ENCODE measurements around the gene VPS35. TPM values are rescaled to one million over a fixed set of nuclear protein-coding genes. Genes with fewer than 3 reads are reported as not detected.

VPS35 gene
- total and polyA plus RNA-seq, 10 of the 15 experiments (the other 5 are each of a cell fraction or from before 2014, with no cell fraction given) = 28.5 to 125 (median 60.6) TPM

DNA sequence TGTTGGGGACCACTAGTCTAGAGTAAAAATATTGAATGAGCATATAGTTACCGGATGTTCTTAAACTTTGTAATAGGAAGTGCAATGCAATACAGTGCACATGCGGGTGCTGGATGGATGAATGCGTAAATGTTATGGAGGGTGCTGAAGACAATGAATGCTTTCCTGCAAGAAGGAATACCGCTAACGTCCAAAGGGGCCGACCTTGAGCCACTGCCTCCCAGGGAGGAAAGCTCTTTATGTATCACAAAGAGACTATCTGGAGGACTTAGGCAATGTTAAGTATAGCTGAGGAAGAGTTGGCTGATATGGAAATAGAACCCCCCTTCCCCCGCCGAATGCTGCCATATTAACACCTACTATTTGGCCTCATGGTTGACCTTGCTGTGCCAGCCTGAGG lies 40.3 kb downstream of the VPS35 start (continued):
- TF ChIP-seq, protein P1, sequence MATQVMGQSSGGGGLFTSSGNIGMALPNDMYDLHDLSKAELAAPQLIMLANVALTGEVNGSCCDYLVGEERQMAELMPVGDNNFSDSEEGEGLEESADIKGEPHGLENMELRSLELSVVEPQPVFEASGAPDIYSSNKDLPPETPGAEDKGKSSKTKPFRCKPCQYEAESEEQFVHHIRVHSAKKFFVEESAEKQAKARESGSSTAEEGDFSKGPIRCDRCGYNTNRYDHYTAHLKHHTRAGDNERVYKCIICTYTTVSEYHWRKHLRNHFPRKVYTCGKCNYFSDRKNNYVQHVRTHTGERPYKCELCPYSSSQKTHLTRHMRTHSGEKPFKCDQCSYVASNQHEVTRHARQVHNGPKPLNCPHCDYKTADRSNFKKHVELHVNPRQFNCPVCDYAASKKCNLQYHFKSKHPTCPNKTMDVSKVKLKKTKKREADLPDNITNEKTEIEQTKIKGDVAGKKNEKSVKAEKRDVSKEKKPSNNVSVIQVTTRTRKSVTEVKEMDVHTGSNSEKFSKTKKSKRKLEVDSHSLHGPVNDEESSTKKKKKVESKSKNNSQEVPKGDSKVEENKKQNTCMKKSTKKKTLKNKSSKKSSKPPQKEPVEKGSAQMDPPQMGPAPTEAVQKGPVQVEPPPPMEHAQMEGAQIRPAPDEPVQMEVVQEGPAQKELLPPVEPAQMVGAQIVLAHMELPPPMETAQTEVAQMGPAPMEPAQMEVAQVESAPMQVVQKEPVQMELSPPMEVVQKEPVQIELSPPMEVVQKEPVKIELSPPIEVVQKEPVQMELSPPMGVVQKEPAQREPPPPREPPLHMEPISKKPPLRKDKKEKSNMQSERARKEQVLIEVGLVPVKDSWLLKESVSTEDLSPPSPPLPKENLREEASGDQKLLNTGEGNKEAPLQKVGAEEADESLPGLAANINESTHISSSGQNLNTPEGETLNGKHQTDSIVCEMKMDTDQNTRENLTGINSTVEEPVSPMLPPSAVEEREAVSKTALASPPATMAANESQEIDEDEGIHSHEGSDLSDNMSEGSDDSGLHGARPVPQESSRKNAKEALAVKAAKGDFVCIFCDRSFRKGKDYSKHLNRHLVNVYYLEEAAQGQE (IDR thresholded peaks at IDR 0.05; ENCODE audit: low read depth, low read length) = no peak
- TF ChIP-seq EGR1 (IDR thresholded peaks at IDR 0.05; ENCODE audit: borderline replicate concordance in 1 of 2, low read depth in 2 of 2, low read length in 2 of 2) = no peak
- no peak for TF ChIP-seq DPF2 (IDR thresholded peaks at IDR 0.05)
- TF ChIP-seq POLR2A (IDR thresholded peaks at IDR 0.05; ENCODE audit: low read depth, low read length) = no peak
- TF ChIP-seq, protein P2, sequence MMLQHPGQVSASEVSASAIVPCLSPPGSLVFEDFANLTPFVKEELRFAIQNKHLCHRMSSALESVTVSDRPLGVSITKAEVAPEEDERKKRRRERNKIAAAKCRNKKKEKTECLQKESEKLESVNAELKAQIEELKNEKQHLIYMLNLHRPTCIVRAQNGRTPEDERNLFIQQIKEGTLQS (IDR thresholded peaks at IDR 0.05; ENCODE audit: borderline replicate concordance, extremely low read depth, low read depth, low read length) = no peak
- no peak for TF ChIP-seq YBX1 (IDR thresholded peaks at IDR 0.05)
- TF ChIP-seq ZNF622 (IDR thresholded peaks at IDR 0.05) = no peak
- TF ChIP-seq SMARCA5 (IDR thresholded peaks at IDR 0.05) = no peak
- no peak for TF ChIP-seq MXI1 (IDR thresholded peaks at IDR 0.05; ENCODE audit: low read depth, low read length)

Measured in GM12878 (cell line).